Glutamatergic neuron (in vitro differentiated cells): ENCODE measurements around the gene MDM4. TPM values are rescaled to one million over a fixed set of nuclear protein-coding genes. Genes with fewer than 3 reads are reported as not detected.

ENCODE experiments used
- DNase-seq: peaks from one replicate; pipeline ENCODE4 v3.0.0; 2022
- H3K27ac Mint-ChIP-seq: one replicate; pipeline ENCODE4 v1.8.0; 2020; ENCODE audit warnings: mild to moderate bottlenecking, mixed read lengths, inconsistent platforms; ENCODE audit not compliant: unreplicated experiment
- H3K27me3 Mint-ChIP-seq: one replicate; pipeline ENCODE4 v1.8.0; 2020; ENCODE audit warnings: mild to moderate bottlenecking, moderate library complexity, mixed read lengths, inconsistent platforms; ENCODE audit not compliant: unreplicated experiment
- H3K36me3 Mint-ChIP-seq: one replicate; pipeline ENCODE4 v1.8.0; 2020; ENCODE audit warnings: mild to moderate bottlenecking, mixed read lengths, inconsistent platforms; ENCODE audit not compliant: unreplicated experiment
- H3K4me1 Mint-ChIP-seq: one replicate; pipeline ENCODE4 v1.8.0; 2020; ENCODE audit warnings: mild to moderate bottlenecking, low read depth, mixed read lengths, inconsistent platforms; ENCODE audit not compliant: unreplicated experiment
- H3K4me3 Mint-ChIP-seq: one replicate; pipeline ENCODE4 v1.8.0; 2020; ENCODE audit warnings: mild to moderate bottlenecking, mixed read lengths, inconsistent platforms; ENCODE audit not compliant: unreplicated experiment
- H3K9me3 Mint-ChIP-seq: one replicate; pipeline ENCODE4 v1.8.0; 2020; ENCODE audit warnings: mild to moderate bottlenecking, moderate library complexity, mixed read lengths, inconsistent platforms; ENCODE audit not compliant: unreplicated experiment
- CTCF ChIP-seq: fragments of 200-600 bp; sonication (generic); IDR thresholded peaks from one replicate; pipeline ENCODE4 v1.5.0; 2021; ENCODE audit not compliant: partially characterized antibody, unreplicated experiment
- total RNA-seq: library from RNA; stranded (reverse); fragmentation: NEBNext Ultra II Directional; extraction: Animal tissue kit (Norgen Biotek cat#: 25700); gene quantifications from one replicate; pipeline ENCODE4 v1.2.1, GENCODE V29; 2021; ENCODE audit not compliant: unreplicated experiment

The MDM4 gene
- total RNA-seq, 1 donor from 2014 or later, result 93.9 TPM

DNA sequence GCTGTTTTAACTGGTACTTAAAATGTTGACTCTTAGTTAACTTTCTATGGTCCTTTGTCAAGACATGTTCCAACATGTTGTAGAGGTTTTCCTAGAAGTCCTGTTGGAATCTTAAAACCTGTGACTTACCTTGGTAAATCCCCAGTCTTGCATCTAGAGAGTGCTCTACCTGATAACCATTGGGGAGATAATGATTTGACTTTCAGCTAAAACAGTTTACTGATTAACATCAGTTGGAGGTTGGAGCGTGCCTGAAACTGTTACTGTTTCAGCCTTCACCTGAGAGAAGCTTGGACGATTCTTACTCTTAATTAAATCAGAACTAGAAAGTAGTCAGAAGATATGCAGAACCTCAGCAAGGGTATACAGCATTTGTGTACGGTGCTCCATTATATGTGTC, 8.8 kb downstream of the MDM4 start:
- peaks cover 4% of the 10 kb centered on the region for H3K9me3 Mint-ChIP-seq
- H3K4me3 Mint-ChIP-seq, result no peak overlapping the region
- no peak for TF ChIP-seq CTCF
- DNase-seq, result no peak
- H3K27ac Mint-ChIP-seq, result no peak overlapping the region
- H3K4me1 Mint-ChIP-seq, result no peaks in the 10 kb centered on the region
- H3K36me3 Mint-ChIP-seq, result peaks cover 15% of the 10 kb centered on the region
- H3K27me3 Mint-ChIP-seq, result peaks cover 1% of the 10 kb centered on the region

DNA sequence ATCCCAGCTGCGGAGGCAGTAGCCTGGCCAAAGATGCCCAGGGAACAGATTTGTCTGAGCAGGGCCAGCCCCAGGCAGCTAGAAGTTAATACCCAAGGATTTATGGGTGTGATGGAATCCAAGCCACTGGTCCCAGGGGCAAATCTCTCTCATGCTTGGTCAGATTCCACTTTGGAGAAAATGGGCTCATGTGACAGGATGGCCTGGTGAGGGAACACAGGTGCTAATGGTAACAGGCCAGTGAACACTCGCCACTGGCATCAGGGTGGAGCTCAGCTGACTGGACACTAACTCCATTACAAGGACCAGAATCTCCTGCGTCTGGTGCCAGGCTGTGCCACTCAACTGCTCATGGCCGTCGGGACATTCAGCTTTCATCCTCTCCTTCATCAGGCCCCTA, 12.0 kb downstream of the MDM4 start:
- Mint-ChIP-seq H3K4me3 (no peak overlapping the region), H3K9me3 (peaks cover 2% of the 10 kb centered on the region), H3K4me1 (peaks cover 4% of the 10 kb centered on the region), H3K36me3 (peaks cover 11% of the 10 kb centered on the region), H3K27ac (no peak overlapping the region), H3K27me3 (peaks cover 1% of the 10 kb centered on the region)
- TF ChIP-seq CTCF, result no peak
- no peak for DNase-seq

DNA sequence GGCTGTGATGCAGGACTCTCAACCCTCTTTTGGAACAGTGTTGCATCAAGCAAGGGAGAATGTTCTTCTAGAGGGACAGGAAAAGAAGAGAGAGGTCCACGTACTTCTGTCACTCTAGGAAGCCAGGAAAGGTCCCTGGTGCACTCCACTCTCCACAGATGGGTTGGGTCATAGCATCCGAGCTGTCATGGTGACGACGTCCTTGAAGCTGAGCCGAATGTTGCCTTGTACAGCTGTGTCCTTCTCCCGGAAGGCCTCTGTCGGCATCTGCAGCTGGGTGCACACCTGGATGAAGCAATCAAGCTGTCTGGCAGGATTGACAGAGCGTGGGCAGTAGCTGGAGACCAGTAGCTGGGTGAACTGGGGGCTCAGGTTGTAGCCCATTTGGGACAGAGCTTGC, 12.5 kb downstream of the MDM4 start:
- no peak for TF ChIP-seq CTCF
- Mint-ChIP-seq H3K9me3 (peaks cover 2% of the 10 kb centered on the region), H3K27ac (no peak overlapping the region), H3K36me3 (peaks cover 9% of the 10 kb centered on the region), H3K4me3 (no peak overlapping the region), H3K27me3 (peaks cover 1% of the 10 kb centered on the region), H3K4me1 (peaks cover 4% of the 10 kb centered on the region)
- no peak for DNase-seq

GRCh38 chr1:204529371-204529895, 13.2 kb downstream of the MDM4 start:
- Mint-ChIP-seq H3K9me3 (no peaks in the 10 kb centered on the region), H3K4me1 (peaks cover 4% of the 10 kb centered on the region), H3K27ac (no peak overlapping the region), H3K4me3 (no peak overlapping the region), H3K36me3 (peaks cover 4% of the 10 kb centered on the region), H3K27me3 (peaks cover 1% of the 10 kb centered on the region)
- TF ChIP-seq CTCF, result no peak
- DNase-seq, result no peak

DNA sequence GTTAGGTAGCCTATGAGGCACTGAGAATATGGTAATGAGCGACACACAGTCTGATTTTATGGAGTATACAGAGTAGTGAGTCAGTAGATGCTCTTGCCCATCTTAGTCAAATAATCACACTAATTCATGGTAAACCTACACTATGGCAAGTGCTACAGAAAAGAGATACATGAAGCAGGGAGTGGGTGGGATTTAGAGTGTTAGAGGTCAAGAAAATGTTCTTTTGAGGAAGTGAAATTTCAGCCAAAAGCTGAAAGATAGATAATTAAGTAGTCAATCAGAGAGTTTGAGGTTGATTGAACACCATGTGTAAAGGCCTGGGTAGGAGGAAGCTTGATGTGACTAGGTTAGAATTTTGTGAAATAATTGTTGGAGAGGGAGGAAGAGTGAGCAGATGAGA, 14.7 kb downstream of the MDM4 start:
- DNase-seq, result no peak
- Mint-ChIP-seq H3K36me3 (peaks cover 4% of the 10 kb centered on the region), H3K4me3 (no peak overlapping the region), H3K27ac (no peak overlapping the region), H3K27me3 (peaks cover 1% of the 10 kb centered on the region), H3K9me3 (no peaks in the 10 kb centered on the region), H3K4me1 (peaks cover 4% of the 10 kb centered on the region)
- TF ChIP-seq CTCF, result no peak
